Measurements from ENCODE around the gene ZNF407.

GRCh38 chr18:74569401-74569800, 28.3 kb upstream of the ZNF407 start:
- TF ChIP-seq SNAPC4 (CRISPR knock-in tag; IDR thresholded peaks at IDR 0.05) (no peak), THAP7 (CRISPR knock-in tag; IDR thresholded peaks at IDR 0.05) (no peak)
